Stimulated activated CD4-positive, alpha-beta T cell treated with anti-CD3 and anti-CD28 coated beads, Interleukin-2, amount 100 ng/mL, for 48 hours (primary cell): ENCODE data around the gene FBXL7.

ENCODE experiments used
- DNase-seq, 2 donors: peaks; one replicate each; pipeline ENCODE4 v3.0.0-alpha.2; 2020

Gene FBXL7

GRCh38 chr5:15506146-15506545 is 6.2 kb downstream of the FBXL7 start:
- no peak for DNase-seq

GRCh38 chr5:15506897-15507296 is 6.9 kb downstream of the FBXL7 start:
- DNase-seq, result no peak

DNA sequence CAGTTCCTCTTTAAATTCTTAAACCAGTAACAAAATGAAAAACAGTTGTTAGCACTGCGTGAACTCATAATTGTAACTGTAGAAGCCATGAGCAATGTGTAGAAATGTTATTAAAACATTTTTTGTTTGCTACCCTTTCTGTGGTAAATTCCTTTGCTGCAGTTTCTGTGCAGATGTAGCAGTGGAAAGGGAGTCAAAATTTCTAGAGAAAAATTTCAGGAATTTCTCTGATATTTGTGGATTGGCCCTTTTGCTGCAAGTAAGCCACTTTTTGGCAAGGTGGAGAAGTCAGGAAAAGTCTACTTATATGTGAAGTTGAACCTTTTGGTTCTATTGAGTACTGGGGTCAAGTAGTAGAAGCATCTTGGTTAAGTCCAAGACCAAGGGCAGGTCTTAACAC is 10.1 kb downstream of the FBXL7 start:
- DNase-seq, result no peak

- no peak for DNase-seq
Observed at GRCh38 chr5:15510831-15511230, 10.9 kb downstream of the FBXL7 start.

DNA sequence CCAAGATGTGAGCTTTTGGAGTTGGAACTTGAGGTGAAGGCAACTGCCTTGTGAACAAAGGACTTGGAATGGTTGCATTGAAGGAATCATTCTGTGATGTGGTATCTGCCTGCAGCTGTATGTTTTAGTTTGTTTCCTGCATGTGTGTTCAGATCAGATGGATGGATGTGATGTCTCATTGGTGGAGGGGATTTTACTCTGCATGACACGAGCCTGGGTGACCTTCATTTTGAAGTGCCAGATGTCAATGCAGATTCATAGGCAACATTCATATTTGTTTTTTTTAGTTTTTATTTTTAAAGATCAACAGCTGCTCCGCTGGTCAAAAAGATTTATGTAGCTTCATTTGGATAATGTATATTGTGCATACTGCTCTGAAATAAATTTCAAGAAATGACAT is 13.5 kb downstream of the FBXL7 start:
- DNase-seq, result no peak

GRCh38 chr5:15513911-15514310 is 13.9 kb downstream of the FBXL7 start:
- no peak for DNase-seq

- DNase-seq, result no peak
Observed at GRCh38 chr5:15515229-15515628, 15.2 kb downstream of the FBXL7 start.

DNA sequence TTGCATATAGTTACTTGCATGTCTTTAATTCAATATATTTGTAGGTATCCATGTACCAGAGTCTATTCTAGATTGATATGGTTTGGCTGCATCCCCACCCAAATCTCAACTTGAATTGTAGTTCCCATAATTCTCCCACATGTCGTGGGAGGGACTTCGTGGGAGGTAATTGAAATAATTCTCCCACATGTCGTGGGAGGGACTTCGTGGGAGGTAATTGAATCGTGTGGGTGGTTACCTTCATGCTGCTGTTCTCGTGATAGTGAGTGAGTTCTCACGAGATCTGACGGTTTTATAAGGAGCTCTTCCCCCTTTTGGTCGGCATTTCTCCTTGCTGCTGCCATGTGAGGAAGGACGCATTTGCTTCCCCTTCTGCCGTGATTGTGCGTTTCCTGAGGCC is 16.5 kb downstream of the FBXL7 start:
- no peak for DNase-seq

- DNase-seq, result no peak
Observed at GRCh38 chr5:15518786-15519185, 18.8 kb downstream of the FBXL7 start.

DNA sequence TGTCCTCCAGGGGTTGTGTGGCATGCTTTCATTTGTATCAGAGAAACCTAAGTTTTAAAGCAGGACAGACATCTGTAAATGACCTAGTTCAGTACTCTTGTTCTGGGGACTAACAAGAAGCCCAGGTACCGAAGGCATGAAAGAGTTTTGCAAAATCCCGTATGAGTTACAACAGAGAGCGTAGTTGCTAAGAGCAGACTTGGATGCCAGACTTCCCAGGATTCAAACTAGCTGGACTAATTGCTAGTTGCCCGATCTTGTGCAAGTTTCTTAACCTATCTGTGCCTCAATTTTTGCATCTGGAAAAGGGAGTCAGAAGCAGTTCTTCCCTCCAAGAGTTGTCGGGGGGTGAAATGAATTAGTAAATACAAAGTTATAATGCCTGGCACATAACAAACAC is 20.9 kb downstream of the FBXL7 start:
- DNase-seq, result no peak

GRCh38 chr5:15521381-15522186 is 21.6 kb downstream of the FBXL7 start:
- no peak for DNase-seq

DNA sequence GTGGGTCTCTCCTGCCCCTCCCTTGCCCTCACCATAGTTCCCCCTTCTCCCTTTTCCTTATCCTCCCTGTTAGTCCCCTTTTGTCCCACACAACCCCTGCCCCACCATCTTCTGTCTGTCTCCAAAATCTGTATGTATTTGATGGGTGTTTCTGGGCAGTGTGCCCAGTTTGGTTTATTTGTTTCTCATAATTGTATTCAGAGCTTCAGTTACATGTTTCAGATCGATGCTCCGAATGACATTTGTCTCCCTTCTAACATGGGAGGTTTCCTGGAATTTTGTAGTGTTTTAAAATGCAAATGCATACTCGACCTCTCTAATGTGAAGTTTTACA is 22.2 kb downstream of the FBXL7 start:
- no peak for DNase-seq

- no peak for DNase-seq
Observed at GRCh38 chr5:15524712-15525111, 24.7 kb downstream of the FBXL7 start.

DNA sequence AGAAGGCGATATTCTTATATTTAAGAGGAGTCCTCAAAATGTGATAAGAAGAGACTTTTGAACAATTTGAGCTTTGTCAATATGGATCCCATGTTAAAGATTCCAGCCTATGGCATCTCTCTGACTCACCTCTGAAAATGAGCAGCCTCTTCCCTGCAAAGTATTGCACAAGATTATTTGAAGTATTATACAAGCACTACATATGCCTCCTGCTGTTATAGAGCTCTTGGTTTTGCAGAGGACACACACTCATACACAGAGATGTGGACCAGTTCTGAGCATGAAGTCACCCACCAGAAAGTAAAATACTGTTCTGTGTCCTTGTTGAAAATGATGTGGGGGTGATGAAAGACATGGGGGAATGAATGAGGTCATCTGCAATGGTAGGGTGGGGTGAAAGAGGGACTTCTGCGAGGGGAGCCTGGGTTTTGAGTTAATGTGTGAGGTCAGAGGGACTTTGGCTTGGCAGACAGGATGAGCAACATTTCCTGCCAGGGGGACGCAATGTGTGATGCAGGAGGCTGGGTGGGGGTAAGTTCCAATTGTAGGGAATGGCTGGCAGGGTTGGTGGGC is 25.8 kb downstream of the FBXL7 start:
- DNase-seq, result no peak

DNA sequence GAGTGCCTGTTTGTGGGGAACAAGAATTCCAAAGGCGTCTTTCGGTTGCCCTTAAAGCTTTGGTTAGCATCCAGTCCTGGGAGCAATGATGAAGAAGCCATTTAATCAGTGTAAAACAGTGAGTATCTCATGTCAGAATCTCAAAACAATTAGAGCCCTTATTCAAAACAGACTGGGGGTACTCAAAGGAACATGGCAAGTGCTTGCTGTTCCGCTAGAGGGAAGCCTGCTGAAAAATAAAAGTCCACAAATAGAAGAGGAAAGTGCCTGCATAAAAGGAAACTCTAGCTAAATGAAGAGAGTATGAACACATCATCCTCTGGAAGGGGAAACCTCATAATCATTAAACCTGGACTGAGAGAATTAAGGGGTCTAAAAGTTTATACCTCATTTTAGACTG is 26.4 kb downstream of the FBXL7 start:
- DNase-seq, result no peak

GRCh38 chr5:15528476-15528875 is 28.5 kb downstream of the FBXL7 start:
- no peak for DNase-seq

DNA sequence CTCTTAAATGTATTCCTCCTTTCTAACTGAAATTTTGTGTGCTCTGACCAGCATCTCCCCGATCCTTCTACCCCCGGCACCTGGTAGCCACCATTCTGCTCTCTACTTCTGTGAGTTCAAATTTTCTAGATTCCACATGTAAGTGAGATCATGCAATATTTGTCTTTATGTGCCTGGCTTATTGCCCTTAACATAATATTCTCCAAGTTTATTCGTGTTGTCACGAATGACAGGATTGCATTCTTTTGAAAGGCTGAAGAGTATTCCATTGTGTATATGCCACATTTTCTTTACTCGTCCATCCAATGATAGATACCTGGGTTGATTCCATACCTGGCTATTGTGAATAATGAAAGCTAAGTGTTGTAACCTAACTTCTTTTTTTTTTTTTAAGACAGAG is 29.0 kb downstream of the FBXL7 start:
- no peak for DNase-seq

GRCh38 chr5:15529821-15530220 is 29.8 kb downstream of the FBXL7 start:
- DNase-seq, result no peak

GRCh38 chr5:15533129-15533893 is 33.3 kb downstream of the FBXL7 start:
- DNase-seq, result no peak

DNA sequence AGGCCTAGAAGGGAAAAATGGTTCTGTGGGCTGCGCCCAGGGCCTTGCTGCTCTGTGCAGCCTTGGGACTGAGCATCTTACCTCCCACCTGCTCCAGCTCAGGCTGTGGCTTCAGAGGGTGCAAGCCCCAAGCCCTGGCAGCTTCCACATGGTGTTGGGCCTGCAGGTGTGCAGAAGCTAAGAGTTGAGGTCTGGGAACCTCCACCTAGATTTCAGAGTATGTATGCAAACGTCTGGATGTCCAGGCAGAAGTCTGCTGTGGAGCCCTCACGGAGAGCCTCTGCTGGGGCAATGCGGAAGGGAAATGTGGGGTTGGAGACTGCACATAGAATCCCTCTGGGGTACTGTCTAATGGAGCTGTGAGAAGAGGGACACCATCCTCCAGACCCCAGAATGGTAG is 36.0 kb downstream of the FBXL7 start:
- DNase-seq, result no peak

DNA sequence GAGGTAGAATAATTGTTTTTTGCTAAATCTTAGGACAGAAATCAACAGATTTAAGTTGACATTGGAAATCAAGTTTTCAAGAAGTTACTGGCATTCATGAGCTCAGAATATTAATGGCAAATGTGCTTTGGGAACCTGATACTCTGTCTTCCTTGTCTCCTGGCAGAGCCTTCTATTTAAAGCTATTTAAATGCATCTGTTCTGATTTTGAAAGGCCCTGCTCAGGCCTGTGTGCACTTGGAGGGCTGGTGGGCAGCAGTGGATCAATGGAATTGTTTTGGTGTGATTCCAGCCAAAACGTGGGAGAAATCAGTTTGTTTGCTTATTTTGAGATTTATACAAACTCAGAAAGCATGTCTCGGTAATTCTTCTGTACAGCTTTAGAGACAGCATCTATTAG is 38.5 kb downstream of the FBXL7 start:
- no peak for DNase-seq

DNA sequence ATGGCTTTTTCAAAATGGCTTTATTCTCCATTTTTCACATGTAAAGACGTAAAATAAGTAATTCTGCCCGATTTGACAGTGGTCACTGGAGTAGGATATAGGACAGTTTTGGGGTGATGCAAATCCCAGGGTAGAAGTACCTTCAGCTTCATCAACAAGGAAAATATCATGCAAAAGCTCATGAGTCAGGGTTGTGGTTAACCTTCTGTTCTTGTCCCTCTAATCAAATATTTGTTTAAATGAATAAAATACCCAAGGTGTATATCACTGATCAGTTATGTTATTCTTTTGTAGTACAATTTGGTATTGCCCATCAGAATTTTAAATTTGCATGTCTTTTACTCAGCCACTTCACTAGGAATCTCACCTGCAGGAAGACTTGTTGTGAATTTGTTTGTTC is 40.0 kb downstream of the FBXL7 start:
- no peak for DNase-seq

DNA sequence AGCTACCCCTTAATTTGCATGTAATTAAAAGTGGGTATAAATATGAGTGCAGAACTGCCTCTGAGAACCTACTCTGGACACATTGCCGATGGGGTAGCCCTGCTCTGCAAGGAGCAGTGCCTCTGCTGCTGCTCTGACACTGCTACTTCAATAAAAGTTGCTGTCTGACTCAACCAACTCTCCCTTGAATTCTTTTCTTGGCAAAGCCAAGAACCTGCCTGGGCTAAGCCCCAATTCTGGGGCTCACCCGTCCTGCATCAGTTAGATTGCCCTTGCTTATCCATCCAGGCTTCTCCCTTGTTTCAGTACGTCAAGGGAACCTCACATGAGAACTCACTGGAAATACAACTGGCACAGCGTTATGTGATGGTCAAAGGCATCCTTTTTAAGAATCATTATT is 44.1 kb downstream of the FBXL7 start:
- no peak for DNase-seq

DNA sequence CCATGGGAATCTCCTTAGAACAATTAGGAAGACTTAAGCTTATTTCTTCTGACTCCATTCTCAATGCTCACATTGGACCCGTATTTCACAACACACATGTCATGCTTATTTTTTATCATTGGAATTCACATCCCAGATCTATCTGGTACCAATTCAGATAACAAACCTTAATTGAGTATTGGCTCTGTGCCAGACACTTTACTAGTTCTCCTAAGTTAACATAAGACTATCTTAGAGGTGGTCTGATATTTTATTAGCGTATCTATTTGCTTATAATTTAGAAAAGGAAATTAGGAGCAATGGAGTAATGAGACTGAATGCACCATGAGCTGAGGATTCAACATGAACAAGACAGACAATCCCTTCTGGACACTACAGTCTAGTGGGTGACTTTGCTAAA is 45.1 kb downstream of the FBXL7 start:
- no peak for DNase-seq
